Measurements from ENCODE around the gene ACY1.

ACY1 gene

DNA sequence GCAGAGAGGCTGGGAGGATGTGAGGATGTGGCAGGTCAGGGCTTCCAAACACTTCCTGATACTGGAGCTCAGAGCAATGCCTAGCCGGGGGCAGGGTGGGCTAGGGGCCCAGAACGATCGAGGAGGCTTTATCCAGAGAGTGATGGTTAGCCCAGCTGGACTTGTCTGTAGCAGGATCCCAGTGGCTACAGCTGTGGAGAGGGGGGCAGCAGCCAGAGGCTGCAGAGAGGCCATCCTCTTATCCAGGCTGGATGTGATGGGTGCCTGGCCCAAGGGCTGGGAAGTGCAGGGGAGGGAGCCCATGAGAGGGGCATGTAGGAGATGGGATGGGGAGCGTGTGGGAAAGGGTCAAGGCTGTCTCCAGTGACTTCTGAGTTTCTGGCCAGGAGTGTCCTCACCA, 36.5 kb upstream of the ACY1 start:
- no peak for DNase-seq

DNA sequence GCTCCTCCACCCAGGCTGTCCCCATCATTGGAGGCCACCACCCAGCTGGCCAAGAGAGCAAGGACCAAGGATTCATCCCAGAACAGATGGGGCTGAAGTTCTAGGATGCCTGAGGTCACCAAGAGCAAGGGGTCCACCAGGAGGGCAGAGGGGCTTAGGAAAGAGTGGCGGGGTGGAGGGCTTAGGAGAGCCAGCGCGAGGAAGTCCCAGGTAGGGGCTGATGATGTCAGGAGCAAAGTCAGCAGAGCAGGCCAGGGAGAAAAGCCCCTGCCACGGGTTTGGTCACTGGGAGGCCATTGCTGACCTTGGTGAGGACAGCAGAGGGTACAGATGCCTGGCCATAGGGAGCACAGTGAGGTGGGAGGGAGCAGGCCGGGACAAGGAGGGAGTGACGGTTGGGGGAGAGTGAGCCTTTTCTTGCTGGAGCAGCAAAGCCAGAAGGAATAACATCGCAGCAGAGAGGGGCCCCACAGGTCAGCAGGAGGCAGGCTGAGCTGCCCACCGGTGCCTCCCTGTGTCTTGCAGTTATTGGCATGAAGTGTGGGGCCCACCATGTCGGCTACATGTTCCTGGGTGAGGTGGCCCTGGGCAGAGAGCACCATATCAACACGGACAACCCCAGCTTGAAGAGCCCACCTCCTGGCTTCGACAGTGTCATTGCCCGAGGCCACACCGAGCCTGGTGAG, 36.0 kb upstream of the ACY1 start:
- DNase-seq = no peak

DNA sequence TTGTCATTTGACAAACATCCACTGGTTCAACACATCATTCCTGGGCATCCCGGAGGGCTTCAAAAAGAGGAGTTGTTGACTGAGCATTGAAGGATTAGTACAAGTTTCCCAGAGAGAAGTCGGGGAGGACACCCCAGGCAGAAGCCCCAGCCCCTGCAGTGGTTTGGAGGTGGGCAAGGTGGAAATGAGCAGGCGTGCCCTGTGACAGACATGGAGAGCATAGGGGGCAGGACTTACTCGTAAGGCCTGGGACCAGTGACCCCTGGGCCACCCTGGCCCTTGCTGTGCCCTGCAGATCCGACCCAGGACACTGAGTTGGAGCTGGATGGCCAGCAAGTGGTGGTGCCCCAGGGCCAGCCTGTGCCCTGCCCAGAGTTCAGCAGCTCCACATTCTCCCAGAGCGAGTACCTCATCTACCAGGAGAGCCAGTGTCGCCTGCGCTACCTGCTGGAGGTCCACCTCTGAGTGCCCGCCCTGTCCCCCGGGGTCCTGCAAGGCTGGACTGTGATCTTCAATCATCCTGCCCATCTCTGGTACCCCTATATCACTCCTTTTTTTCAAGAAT, 35.2 kb upstream of the ACY1 start:
- no peak for DNase-seq

DNA sequence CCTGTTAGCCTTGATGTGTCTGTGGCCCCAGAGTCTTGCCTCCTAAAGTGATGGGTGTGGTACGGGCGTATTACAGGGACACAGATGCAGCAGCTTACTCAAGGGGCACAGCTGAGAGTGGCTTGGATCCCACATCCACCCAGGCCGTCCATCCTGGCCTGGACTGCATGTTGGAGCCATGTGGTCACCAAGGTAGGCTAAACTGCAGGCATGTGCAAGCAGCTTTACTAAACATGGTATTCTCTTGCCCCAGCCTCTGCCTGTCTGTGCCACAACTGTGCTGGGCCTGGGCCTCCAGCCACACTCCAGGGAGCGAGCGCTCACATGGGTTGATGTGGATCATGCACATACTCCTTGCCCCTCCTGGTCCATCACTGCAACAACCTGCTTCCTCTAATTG, 34.2 kb upstream of the ACY1 start:
- DNase-seq = no peak

DNA sequence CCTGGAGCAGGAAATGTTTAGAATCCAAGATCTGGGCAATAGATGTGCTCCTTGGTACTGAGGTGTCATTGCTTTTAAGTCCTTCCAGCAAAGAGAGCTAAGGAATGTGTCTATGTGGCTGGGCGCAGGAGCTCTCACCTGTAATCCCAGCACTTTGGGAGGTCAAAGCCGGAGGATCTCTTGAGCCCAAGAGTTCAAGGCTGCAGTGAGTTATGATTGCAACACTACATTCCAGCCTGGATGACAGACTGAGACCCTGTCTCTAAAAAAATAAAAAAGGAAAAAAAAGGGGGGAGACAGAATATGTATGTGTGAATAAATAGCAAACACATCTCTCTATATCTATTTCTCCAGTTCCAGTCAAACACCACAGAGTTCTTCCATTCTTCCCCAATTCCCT, 32.4 kb upstream of the ACY1 start:
- DNase-seq = no peak

DNA sequence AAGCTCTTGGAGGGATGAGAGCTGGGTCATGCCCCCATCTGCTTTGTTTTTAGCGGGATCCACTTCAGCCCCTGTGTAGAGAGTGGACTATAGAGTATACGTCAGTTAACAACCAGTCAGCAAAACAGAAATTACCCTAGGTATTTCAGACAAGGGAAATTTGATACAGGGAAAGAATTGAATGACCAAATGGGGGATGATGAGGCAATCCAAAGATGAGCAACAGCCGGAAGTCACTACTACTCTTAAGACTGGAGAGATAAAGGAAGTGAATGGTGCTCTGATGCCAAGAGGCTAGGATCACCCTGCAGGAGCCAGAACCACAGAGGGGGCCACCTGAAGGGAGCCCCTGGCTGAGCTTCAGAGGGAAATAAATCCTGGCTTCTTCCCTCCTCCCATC, 29.9 kb upstream of the ACY1 start:
- DNase-seq = peak; percentile 11

DNA sequence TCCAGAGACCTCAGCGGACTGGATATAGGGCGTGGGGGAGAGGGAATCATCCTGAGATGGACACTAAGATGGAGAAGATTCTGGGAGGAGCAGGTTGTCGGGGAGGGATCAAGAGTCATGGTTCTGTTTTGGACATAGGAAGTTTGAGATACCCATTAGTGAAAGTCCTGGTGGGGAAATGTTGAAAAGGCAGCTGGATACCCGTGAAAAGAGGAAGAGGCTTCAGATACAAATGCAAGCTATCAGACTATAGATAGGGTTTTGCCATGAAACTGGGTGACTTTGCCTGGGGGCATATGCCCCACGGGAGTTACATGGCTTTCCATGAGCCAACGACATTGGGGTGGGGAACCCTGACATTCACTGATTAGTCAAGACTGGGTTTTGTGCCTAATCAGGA, 29.2 kb upstream of the ACY1 start:
- no peak for DNase-seq

DNA sequence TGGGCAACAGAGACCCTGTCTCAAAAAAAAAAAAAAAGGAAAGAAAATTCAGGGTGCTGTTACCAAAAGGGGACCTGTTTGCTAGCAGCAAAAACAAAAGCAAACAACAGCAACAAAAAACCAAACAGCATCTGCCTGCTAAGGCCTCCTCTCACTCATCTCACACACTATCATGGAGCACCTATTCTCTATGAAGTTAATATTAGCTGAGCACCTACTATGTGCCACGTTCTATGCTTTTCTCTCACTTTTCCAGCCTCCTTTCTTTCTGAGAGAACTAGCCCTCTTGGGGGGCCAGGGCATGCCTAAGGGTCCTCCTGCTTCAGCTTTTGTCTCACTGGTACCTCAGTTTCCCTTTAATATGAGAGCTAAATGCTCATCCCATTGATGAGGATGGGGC, 28.6 kb upstream of the ACY1 start:
- no peak for DNase-seq

DNA sequence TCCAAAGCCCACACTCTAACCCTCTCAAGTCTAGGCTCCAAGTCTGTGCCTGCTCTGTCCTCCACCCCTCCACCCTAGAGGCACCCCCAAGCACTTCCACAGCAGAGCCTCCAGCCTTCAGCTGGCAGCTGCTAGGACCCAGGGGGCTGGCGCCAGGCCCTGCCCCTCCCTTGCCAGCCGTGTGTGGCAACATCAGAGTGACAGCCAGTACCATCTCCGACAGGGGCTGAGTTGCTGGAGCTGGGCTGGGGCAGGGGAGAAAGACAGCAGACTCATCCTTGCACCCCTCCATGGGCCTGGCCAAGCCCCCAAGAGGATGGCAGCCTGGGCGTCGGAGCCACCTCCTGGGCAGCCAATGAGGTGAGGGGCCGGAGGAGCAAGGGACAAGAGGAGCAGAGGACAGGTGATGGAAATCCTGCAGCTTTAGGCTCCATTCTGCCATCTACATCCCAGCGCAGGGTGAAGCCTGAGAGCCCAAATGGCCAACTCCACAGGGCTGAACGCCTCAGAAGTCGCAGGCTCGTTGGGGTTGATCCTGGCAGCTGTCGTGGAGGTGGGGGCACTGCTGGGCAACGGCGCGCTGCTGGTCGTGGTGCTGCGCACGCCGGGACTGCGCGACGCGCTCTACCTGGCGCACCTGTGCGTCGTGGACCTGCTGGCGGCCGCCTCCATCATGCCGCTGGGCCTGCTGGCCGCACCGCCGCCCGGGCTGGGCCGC, 28.0 kb upstream of the ACY1 start, which contains the start of gene GPR62:
Gene GPR62, plus strand, starts transcription at position 207 of the 718 bp plus-strand sequence. Its CDS starts 272 bp downstream, at position 479.
- DNase-seq = no peak

DNA sequence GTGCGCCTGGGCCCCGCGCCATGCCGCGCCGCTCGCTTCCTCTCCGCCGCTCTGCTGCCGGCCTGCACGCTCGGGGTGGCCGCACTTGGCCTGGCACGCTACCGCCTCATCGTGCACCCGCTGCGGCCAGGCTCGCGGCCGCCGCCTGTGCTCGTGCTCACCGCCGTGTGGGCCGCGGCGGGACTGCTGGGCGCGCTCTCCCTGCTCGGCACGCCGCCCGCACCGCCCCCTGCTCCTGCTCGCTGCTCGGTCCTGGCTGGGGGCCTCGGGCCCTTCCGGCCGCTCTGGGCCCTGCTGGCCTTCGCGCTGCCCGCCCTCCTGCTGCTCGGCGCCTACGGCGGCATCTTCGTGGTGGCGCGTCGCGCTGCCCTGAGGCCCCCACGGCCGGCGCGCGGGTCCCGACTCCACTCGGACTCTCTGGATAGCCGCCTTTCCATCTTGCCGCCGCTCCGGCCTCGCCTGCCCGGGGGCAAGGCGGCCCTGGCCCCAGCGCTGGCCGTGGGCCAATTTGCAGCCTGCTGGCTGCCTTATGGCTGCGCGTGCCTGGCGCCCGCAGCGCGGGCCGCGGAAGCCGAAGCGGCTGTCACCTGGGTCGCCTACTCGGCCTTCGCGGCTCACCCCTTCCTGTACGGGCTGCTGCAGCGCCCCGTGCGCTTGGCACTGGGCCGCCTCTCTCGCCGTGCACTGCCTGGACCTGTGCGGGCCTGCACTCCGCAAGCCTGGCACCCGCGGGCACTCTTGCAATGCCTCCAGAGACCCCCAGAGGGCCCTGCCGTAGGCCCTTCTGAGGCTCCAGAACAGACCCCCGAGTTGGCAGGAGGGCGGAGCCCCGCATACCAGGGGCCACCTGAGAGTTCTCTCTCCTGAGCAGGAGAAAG, 27.2 kb upstream of the ACY1 start:
- peak; percentile 69 for DNase-seq

DNA sequence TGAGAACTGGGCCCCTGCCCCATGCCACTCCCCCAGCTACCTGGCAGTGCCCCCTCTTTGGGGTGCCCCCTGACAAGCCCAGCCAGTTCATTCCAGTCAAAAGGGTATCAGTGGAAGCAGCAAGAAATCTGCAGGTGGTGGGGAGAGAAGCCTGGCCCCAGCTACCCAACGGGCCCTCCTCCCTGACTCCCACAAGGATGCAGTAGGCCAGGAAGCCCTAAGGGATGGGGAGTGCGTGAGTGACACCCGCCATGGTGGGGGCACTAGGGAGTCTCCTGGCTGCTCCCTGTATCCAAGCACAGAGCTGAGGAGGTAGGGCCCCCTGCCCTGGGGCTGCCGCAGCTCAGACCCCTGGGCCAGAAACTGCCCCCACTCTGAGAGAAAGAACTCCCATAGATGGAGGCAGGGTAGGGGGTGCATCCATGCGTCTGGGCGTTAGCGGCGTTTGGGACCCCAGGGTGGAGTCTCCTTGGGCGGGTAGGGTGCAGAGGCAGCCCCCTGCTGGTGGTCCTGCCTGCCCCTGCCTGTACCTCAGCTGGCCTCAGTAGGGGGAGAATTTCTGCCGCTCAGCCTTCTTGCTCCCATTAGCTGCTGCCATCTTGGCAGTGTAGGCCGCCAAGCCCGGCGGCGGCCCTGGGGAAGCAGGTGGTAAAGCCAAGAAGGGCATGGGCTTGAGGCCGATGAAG, 25.7 kb upstream of the ACY1 start:
- DNase-seq = no peak

DNA sequence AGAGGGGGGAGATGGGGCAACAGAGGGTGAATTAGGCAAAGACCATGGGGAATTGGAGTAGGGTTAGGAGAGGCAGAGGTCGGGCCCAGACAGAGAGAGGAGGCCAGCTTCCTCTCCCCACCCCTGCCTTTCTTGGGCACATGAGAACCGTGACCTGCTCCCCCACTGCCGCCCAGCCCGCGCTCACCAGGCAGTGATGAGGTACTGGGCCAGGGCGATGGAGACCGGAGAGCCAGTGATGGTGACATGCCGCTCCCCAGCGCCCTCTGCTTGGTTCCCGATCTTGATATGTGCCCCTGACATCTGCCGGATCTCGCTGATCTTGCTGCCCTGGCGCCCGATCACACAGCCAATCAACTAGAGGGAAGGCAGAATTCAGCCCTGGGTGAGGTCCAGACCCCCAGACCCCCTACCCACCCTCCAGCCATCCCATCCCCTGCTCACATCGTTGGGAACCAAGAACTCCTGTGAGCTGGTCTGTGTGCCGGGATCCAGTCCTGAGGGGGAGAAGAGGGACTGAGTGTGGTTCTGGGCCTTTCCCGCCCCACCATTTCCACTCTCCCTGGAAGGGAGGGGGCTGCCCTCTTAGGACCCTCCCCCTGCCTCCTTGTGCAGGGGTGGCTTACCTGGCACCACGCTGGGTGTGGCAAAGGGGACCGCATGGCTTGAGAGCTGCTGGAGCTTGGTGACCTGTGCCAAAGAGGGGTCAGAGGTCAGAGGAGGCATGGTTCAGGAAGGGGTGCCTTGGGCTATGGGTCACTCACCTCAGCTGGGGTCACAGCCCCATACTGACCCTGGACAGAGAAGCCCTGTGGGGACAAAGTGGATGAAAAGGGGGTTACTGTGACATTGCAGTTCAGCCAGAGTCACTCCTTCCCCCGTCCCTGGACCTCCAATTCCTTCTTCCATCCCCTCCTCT, 24.5 kb upstream of the ACY1 start:
- no peak for DNase-seq

DNA sequence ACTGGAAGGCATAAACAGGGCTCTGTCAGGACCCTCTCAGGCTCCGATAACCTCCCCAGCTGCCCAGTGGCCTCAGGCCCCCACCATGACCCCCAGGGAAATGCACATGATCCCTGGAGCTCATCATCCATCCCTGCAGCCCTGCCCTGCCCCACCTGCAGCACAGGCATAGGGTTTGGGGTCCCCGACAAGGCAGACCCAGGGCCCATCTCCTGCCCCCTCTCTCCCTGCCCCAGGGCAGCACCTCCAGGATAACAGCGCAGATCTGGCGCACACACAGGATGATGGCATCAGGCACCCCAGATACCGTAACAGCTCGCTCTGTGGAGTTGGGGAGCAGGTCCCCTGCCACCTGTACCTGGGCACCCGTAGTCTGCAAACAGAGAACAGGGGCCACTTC, 23.7 kb upstream of the ACY1 start:
- no peak for DNase-seq

DNA sequence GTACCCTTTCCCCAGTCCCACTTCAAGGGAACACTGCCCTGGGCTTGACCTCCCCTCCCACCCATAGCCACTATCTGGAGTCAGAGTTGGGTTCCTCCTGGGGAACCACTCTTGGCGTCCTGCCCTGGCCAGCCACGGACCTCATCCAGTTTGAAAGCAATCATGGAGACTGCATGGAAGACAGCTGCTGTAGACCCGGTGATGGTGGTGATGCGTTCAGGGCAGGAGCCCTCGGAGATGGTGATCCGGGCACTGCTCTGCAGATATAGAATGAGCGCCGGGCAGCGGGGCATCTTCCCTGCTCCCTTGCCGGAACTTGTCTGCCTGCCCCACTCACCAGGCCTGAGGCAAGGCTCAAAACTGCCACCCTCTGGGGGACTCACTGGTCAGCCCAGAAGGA, 22.9 kb upstream of the ACY1 start:
- no peak for DNase-seq

DNA sequence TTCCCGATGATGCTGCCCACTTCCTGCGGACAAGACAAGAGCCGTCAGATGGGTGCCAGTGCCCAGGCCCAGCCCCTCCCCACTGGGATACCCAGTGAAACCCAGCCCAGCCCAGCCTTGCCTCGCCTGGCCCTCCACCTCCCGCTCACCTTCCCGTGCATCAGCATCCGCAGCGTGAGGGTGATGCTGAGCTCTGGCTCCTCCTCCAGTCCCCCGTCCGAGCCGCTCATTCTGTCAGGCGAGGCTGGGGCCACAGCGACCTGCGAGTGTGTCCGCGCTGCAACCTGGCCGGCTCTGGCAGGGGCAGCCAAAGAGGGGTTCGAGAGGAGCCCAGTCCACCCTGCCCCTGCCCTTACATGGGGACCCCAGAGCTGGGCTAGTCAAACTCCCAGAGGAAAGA, 22.3 kb upstream of the ACY1 start:
- no peak for DNase-seq

DNA sequence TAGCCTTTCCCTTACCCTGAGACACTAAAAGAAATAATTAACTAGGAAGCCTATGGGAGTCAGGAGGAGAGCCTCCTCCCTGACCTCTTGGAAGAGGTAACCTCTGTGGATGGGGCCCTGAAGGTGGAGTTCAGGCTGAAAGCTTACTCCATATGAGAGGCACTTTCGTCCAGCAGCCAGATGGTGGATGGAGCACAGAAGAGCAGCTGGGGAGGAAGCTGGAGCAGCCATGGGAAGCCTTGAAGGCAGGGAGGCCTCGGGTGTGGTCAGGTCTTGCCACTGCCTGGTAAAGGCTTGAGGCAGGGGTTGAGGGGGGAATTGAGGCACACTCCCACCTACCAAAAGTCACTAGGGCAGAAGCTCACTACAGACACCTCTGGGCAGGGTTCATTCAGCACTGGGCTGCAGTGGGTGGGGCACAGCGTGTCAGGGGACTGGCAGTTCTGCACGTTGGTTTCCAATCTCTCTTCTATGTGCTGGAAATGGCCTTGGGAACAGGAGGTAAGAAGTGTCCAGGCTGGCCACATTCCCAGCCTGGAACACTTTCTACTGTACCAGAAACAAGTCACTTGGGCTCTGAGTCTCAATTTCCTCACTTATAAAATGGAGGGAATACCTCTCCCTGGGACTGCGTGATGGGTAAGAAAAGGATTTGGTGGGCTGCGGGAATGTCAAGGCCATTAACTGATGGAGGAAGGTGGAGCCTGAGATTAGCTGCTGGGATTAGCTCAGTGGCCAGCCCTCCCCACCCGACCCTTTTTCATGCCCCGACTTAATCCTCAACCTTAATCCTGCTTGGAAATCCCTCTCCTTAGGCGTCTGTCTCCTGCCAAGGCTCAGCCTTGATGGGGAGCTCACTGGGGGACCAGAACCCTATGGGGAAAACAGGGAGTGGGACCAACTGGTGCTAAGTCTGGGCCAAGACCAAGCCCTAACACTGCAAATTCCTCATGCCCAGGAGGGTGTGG, 21.4 kb upstream of the ACY1 start:
- DNase-seq = no peak

DNA sequence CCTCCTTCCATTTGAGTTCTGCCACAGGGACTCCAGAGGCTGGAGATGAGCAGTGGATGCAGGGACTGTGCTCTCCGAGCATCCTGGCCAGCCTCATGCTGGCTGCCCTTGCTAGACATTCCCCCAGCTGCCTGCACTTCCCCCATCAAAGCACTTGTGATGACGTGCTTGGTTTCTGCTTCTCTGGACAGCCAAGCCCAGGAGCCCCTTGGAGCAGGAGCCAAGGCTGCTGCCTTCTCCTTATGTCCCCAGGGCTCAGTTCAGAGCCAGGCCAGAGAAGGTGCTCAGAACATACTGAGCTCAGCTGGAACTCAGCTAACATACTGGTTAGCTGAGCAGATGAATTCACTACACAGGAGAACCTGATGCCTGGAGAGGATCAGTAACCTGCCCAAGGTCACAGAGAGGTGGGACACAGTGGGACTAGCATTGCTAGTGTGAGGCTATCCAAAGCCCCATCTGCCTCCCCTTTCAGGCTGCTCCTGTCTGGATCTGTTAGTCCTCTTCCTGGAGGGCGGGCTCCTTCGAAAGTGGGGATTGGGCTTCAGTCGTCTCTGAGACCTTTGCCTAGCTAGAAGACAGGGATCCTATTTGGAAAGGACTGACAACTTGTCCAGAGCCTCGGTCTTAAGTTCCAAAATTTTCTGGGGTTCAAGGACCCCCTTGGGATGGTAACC, 20.3 kb upstream of the ACY1 start:
- no peak for DNase-seq

DNA sequence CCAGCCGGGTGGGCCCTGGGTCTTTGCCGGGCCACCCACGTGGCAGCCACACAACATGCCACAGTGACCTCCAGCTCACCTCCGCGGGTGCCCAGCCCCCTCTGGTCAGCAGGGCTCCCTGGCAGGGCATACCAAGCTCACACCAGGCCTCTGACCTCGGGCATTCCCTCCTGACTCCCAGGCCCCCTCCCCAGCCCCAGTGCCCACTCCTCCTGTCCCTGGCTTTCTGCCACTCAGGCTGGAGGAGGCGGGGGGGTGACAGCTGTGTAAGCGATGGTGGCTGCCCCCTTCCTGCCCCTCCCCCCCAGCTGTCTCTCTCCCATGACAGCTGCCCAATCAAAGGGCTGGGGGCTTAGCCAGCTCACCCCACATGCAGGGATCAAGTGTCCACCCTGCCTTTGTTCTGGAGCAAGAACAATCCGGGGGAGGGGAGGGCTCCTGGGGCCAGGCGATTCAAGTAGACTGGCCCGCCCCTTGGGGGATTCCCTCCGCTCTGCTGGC, 19.3 kb upstream of the ACY1 start:
- DNase-seq = no peak

DNA sequence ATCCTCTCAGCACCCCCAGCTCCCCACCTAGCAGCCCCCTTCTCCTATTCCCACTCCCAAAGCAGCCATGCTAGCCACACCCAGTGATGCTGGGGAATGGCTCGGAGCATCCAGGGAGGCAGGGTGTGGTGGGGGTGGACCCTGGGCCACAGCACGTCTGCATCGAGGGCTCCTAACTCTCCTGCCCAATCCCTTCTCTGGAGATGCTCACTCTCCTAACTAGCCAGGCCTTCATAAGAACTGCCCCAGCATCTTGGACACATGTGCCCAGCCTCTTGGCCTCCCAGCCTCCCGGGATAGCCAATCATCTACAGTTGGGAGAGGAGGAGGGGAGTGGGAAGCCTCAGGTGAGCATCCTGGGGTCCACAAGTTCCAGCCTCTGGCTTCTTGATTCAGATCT, 18.8 kb upstream of the ACY1 start:
- no peak for DNase-seq

DNA sequence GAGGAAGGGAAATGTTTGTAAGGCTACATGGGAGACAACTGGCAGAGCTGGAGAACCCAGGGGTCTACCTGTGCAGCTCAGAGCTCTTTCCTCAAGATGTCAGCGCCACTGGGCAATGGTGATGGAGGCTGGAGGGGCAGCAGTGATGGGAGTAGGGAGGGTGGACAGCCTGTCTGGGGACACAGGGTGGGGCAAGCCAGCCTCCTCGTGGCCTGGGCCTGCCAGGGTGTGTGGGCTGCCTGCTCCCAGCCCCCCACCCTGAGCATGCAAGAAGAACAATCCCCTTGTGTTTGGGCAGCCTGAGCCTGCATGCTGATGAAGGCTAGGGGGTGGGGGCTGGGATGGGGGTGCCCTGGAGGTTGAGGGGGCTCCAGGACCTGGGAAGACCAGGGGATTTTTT, 17.3 kb upstream of the ACY1 start:
- DNase-seq = no peak
